Activated CD8-positive, alpha-beta memory T cell treated with anti-CD3 and anti-CD28 coated beads, Interleukin-2, amount 50 U/mL, for 48 hours (primary cell): ENCODE results near the gene CD300LG.
"Not testable (repeated sequence)": the region's sequence is repeated elsewhere in the genome, so short reads cannot be mapped to it uniquely, and the experiment has no call there.

ENCODE experiments used
- DNase-seq: peaks from one replicate; pipeline ENCODE4 v3.0.0-alpha.2; 2020

The CD300LG gene

GRCh38 chr17:43880420-43880991 is 33.5 kb downstream of the CD300LG start:
- peak; percentile 75 for DNase-seq

- no peak for DNase-seq
Observed at GRCh38 chr17:43881181-43881580, 34.2 kb downstream of the CD300LG start.

- DNase-seq: no peak
Observed at GRCh38 chr17:43881758-43882505, 35.0 kb downstream of the CD300LG start.

- no peak for DNase-seq
Observed at GRCh38 chr17:43882761-43883415, 35.9 kb downstream of the CD300LG start.

- no peak for DNase-seq
Observed at GRCh38 chr17:43888548-43888947, 41.6 kb downstream of the CD300LG start.

- no peak for DNase-seq
Observed at GRCh38 chr17:43890240-43890639, 43.3 kb downstream of the CD300LG start.

- DNase-seq: no peak
Observed at GRCh38 chr17:43891851-43892646, 45.1 kb downstream of the CD300LG start.

- no peak for DNase-seq
Observed at GRCh38 chr17:43892647-43892952, 45.6 kb downstream of the CD300LG start.

GRCh38 chr17:43894494-43894893 is 47.5 kb downstream of the CD300LG start:
- DNase-seq: not testable (repeated sequence)

GRCh38 chr17:43897831-43898230 is 50.9 kb downstream of the CD300LG start:
- DNase-seq: no peak

- DNase-seq: no peak
Observed at GRCh38 chr17:43898446-43898845, 51.5 kb downstream of the CD300LG start.

GRCh38 chr17:43900183-43900857 is 53.3 kb downstream of the CD300LG start:
- peak; percentile 91 for DNase-seq

GRCh38 chr17:43900858-43901754 is 54.1 kb downstream of the CD300LG start:
- DNase-seq: no peak

- DNase-seq: no peak
Observed at GRCh38 chr17:43901861-43902589, 55.0 kb downstream of the CD300LG start.

- DNase-seq: no peak
Observed at GRCh38 chr17:43905400-43905984, 58.5 kb downstream of the CD300LG start.

GRCh38 chr17:43905985-43906852 is 59.2 kb downstream of the CD300LG start:
- no peak for DNase-seq

- DNase-seq: no peak
Observed at GRCh38 chr17:43906951-43907424, 60.0 kb downstream of the CD300LG start.

- peak; percentile 78 for DNase-seq
Observed at GRCh38 chr17:43907425-43907981, 60.5 kb downstream of the CD300LG start, which contains the start of gene MPP2. Gene MPP2, minus strand, starts transcription at chr17:43907536. Its CDS starts 3,076 bp downstream, at chr17:43904460.
